Tibial nerve (tissue), 4 donors: Measurements from ENCODE around the gene TMEM178B.

Experiments
- EP300 ChIP-seq, 2 donors: sonication (generic); formaldehyde crosslinking; IDR thresholded peaks; one replicate each; pipeline ENCODE4 v1.6.1; 2017; ENCODE audit warnings: antibody characterized with exemption in 2 of 2, mild to moderate bottlenecking in 1 of 2
- POLR2A ChIP-seq, 2 donors: fragments of 450-650 bp; IDR thresholded peaks; one replicate each; pipeline ENCODE4 v1.6.1; 2017; ENCODE audit warnings: antibody characterized with exemption in 2 of 2, mild to moderate bottlenecking in 2 of 2, moderate library complexity in 2 of 2
- TF ChIP-seq, protein P1 (sequence below), 5 experiments: fragments of 200-600 bp in 3 of 5; fragments of 450-650 bp in 2 of 5; sonication (generic) in 3 of 5; IDR thresholded peaks; one replicate each; pipeline ENCODE4 v1.5.1; 2016 to 2019; ENCODE audit warnings: antibody characterized with exemption in 5 of 5, mild to moderate bottlenecking in 3 of 5, moderate library complexity in 2 of 5

DNA sequence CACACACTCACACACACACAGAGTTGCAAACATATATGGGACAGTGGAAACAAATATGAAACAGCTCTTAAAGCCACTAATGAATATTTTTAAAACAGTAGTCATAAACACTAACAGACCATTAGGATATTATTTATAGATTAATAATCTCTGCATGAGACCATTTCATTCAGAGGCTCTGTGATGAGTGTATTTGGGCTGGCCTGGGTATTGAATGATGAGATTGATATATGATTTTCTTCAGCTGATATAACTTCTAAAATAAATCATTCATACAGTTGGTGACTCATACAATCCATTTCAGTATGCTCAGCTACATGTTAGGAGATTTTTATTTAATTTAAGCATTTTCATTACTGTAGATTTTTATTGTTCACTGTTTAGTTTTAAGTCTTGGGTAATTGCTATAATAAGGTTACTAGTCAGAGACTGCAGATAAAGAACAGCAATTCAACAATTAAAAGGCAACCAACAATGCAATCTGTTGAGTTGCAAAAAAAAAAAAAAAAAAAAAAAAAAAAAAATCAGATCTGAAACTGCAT lies 452.2 kb downstream of the TMEM178B start:
- TF ChIP-seq POLR2A (IDR thresholded peaks at IDR 0.05), result no peak
- TF ChIP-seq, protein P1, sequence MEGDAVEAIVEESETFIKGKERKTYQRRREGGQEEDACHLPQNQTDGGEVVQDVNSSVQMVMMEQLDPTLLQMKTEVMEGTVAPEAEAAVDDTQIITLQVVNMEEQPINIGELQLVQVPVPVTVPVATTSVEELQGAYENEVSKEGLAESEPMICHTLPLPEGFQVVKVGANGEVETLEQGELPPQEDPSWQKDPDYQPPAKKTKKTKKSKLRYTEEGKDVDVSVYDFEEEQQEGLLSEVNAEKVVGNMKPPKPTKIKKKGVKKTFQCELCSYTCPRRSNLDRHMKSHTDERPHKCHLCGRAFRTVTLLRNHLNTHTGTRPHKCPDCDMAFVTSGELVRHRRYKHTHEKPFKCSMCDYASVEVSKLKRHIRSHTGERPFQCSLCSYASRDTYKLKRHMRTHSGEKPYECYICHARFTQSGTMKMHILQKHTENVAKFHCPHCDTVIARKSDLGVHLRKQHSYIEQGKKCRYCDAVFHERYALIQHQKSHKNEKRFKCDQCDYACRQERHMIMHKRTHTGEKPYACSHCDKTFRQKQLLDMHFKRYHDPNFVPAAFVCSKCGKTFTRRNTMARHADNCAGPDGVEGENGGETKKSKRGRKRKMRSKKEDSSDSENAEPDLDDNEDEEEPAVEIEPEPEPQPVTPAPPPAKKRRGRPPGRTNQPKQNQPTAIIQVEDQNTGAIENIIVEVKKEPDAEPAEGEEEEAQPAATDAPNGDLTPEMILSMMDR (IDR thresholded peaks at IDR 0.05), result no peak
- no peak for TF ChIP-seq EP300 (IDR thresholded peaks at IDR 0.05)
